SK-N-SH (cell line): ENCODE data around the gene GRK5. TPM values are rescaled to one million over a fixed set of nuclear protein-coding genes. Genes with fewer than 3 reads are reported as not detected.

ENCODE experiments used
- CTCF ChIA-PET: fragments of 300-600, 350-600 bp; formaldehyde crosslinking; extraction: SDS; loops from one replicate; lab custom pipeline; 2021; lab: Yijun Ruan, JAX
- POLR2A ChIA-PET: fragments of 350-600 bp; sonication (Branson Sonifier 250); formaldehyde crosslinking; extraction: SDS; loops from one replicate; lab custom pipeline; 2020; ENCODE audit warnings: antibody characterized with exemption, inconsistent platforms; lab: Yijun Ruan, JAX
- DNase-seq: peaks from one replicate; pipeline ENCODE4 v3.0.0; 2012
- H2AFZ ChIP-seq: fragments of 200-600 bp; sonication (generic); 2 replicates; pipeline ENCODE4 v1.8.1; 2016; ENCODE audit warnings: antibody characterized with exemption, mild to moderate bottlenecking, low read depth
- H3F3A ChIP-seq: fragments of 200-600 bp; sonication (generic); replicated peaks from 2 replicates; pipeline ENCODE3; 2016; ENCODE audit warnings: antibody characterized with exemption, mild to moderate bottlenecking; ENCODE audit not compliant: insufficient read depth
- H3K27ac ChIP-seq, 2 experiments: fragments of 200-500 bp in 1 of 2; fragments of 200-600 bp in 1 of 2; sonication (Bioruptor generic) in 1 of 2; sonication (generic), shearing (Covaris generic) in 1 of 2; 2 replicates each; pipeline versions ENCODE4 v1.5.1 to v1.6.1; 2014 to 2016; ENCODE audit warnings: low read depth in 2 of 2, inconsistent platforms in 1 of 2, low read length in 1 of 2, mild to moderate bottlenecking in 1 of 2, mixed read lengths in 1 of 2
- H3K27me3 ChIP-seq: fragments of 200-600 bp; sonication (generic), shearing (Covaris generic); 2 replicates; pipeline ENCODE4 v1.6.1; 2016; ENCODE audit warnings: mixed run types; ENCODE audit not compliant: insufficient read depth
- H3K36me3 ChIP-seq, 2 experiments: fragments of 200-500 bp in 1 of 2; fragments of 200-600 bp in 1 of 2; sonication (Bioruptor generic) in 1 of 2; sonication (generic) in 1 of 2; replicated peaks in 1 of 2; 2 replicates each; pipeline versions ENCODE3 to v1.5.1; 2014 to 2016; ENCODE audit warnings: low read length in 1 of 2, mild to moderate bottlenecking in 1 of 2; ENCODE audit not compliant: insufficient read depth in 2 of 2, control insufficient read depth in 1 of 2
- H3K4me1 ChIP-seq, 2 experiments: fragments of 200-500 bp in 1 of 2; fragments of 200-600 bp in 1 of 2; sonication (Bioruptor generic) in 1 of 2; sonication (generic), shearing (Covaris generic) in 1 of 2; 2 replicates each; pipeline versions ENCODE4 v1.5.1 to v1.6.1; 2014 to 2016; ENCODE audit warnings: low read depth in 1 of 2, low read length in 1 of 2, mixed run types in 1 of 2; ENCODE audit not compliant: insufficient read depth in 2 of 2, control insufficient read depth in 1 of 2
- H3K4me2 ChIP-seq: fragments of 200-600 bp; sonication (generic), shearing (Covaris generic); 2 replicates; pipeline ENCODE4 v1.6.1; 2017; ENCODE audit warnings: mixed run types
- H3K4me3 ChIP-seq, 2 experiments: fragments of 200-500 bp in 1 of 2; fragments of 200-600 bp in 1 of 2; sonication (Bioruptor generic) in 1 of 2; sonication (generic), shearing (Covaris generic) in 1 of 2; 2 replicates each; pipeline versions ENCODE4 v1.5.1 to v1.8.1; 2014 to 2016; ENCODE audit warnings: low read depth in 2 of 2, inconsistent platforms in 1 of 2, low read length in 1 of 2, mild to moderate bottlenecking in 1 of 2, mixed read lengths in 1 of 2, moderate library complexity in 1 of 2
- H3K79me2 ChIP-seq: fragments of 200-600 bp; sonication (generic); 2 replicates; pipeline ENCODE4 v1.8.1; 2017; ENCODE audit warnings: mild to moderate bottlenecking; ENCODE audit not compliant: insufficient read depth
- H3K9ac ChIP-seq: fragments of 200-600 bp; sonication (generic); 2 replicates; pipeline ENCODE4 v1.6.1; 2017; ENCODE audit warnings: mixed run types
- H3K9me2 ChIP-seq: fragments of 200-600 bp; sonication (generic); 2 replicates; pipeline ENCODE4 v1.6.1; 2017; ENCODE audit warnings: mixed run types
- H3K9me3 ChIP-seq: fragments of 200-600 bp; sonication (generic); 2 replicates; pipeline ENCODE4 v1.6.1; 2017; ENCODE audit warnings: mixed run types, mild to moderate bottlenecking, moderate library complexity
- H4K20me1 ChIP-seq: fragments of 200-600 bp; sonication (generic); 2 replicates; pipeline ENCODE4 v1.6.1; 2017; ENCODE audit warnings: mild to moderate bottlenecking, mixed run types; ENCODE audit not compliant: insufficient read depth
- CTCF ChIP-seq: fragments of 200-600 bp; sonication (generic); IDR thresholded peaks from 2 replicates; pipeline ENCODE4 v1.6.1; 2017; ENCODE audit warnings: antibody characterized with exemption, mild to moderate bottlenecking, moderate library complexity
- ELF1 ChIP-seq: IDR thresholded peaks from 2 replicates; pipeline ENCODE4 v1.4.0; 2012
- FOSL2 ChIP-seq: IDR thresholded peaks from 2 replicates; pipeline ENCODE4 v1.4.0; 2012; ENCODE audit warnings: low read depth, mild to moderate bottlenecking, moderate library complexity, borderline replicate concordance
- FOXJ3 ChIP-seq: sonication (generic); formaldehyde crosslinking; IDR thresholded peaks from 2 replicates; pipeline ENCODE4 v1.5.1; 2020; ENCODE audit warnings: mild to moderate bottlenecking, missing genetic modification reagents
- FOXM1 ChIP-seq: IDR thresholded peaks from 2 replicates; pipeline ENCODE4 v1.4.0; 2012; ENCODE audit warnings: low read depth, mild to moderate bottlenecking
- MAX ChIP-seq: IDR thresholded peaks from 2 replicates; pipeline ENCODE4 v1.4.0; 2012; ENCODE audit warnings: low read depth
- NRF1 ChIP-seq: IDR thresholded peaks from 2 replicates; pipeline ENCODE4 v1.6.1; 2012; ENCODE audit warnings: low read depth, mild to moderate bottlenecking, low read length
- RAD21 ChIP-seq: IDR thresholded peaks from 2 replicates; pipeline ENCODE4 v1.6.1; 2012; ENCODE audit warnings: mild to moderate bottlenecking, low read length
- SMC3 ChIP-seq: IDR thresholded peaks from 2 replicates; pipeline ENCODE4 v1.6.1; 2012; ENCODE audit warnings: low read depth, low read length, improper control_type of control experiment
- TAF1 ChIP-seq: IDR thresholded peaks from 2 replicates; pipeline ENCODE4 v1.6.1; 2012; ENCODE audit warnings: low read depth, mild to moderate bottlenecking, low read length, moderate library complexity, borderline replicate concordance
- TCF12 ChIP-seq: IDR thresholded peaks from 2 replicates; pipeline ENCODE4 v1.4.0; 2012
- USF2 ChIP-seq: fragments of 150-350 bp; IDR thresholded peaks from 2 replicates; pipeline ENCODE4 v1.6.1; 2017; ENCODE audit warnings: antibody characterized with exemption, low read length, low read depth, borderline replicate concordance
- YY1 ChIP-seq: IDR thresholded peaks from 2 replicates; pipeline ENCODE4 v1.4.0; 2012; ENCODE audit warnings: low read depth, mild to moderate bottlenecking
- WGBS: methylation state at CpG from one replicate; pipeline ENCODE4 v1.1.6; 2017; ENCODE audit warnings: low lambda C conversion rate; 5-methylcytosine and 5-hydroxymethylcytosine counted together
- polyA plus RNA-seq, 3 experiments: library from polyadenylated mRNA; depleted of rRNA; stranded (reverse); fragments of >200 nt; gene quantifications; 2 replicates each; pipeline ENCODE4 v1.2.3, GENCODE V29; 2012

The GRK5 gene
- polyA plus RNA-seq, 1 of the 3 experiments (the other 2 are of a cell fraction), result 12.1 TPM

GRCh38 chr10:119174109-119174508 lies 33.3 kb upstream of the GRK5 start:
- 83% methylated on average over 2 of the region's 2 CpGs for WGBS
- H4K20me1 ChIP-seq, result no peaks in the 10 kb centered on the region
- H3K4me2 ChIP-seq, result no peak overlapping the region
- ChIA-PET POLR2A (no interaction called here), CTCF (no interaction called here)
- H3K36me3 ChIP-seq, result peaks cover 47 to 49% of the 10 kb centered on the region in 2 experiments
- H3K79me2 ChIP-seq, result peaks cover 50% of the 10 kb centered on the region
- H3F3A ChIP-seq, result no peaks in the 10 kb centered on the region
- H3K9me2 ChIP-seq, result no peaks in the 10 kb centered on the region
- H3K4me3 ChIP-seq, result no peak overlapping the region
- no peak for TF ChIP-seq USF2
- no peak for TF ChIP-seq YY1
- TF ChIP-seq RAD21, result no peak
- TF ChIP-seq FOXJ3, result no peak
- no peak for TF ChIP-seq ELF1
- no peak for TF ChIP-seq NRF1
- no peak for TF ChIP-seq TAF1
- TF ChIP-seq CTCF, result no peak
- no peak for TF ChIP-seq FOSL2
- no peak for TF ChIP-seq TCF12
- no peak for TF ChIP-seq MAX
- no peak for TF ChIP-seq SMC3
- TF ChIP-seq FOXM1, result no peak
- no peak for DNase-seq
- H3K9me3 ChIP-seq, result no peaks in the 10 kb centered on the region
- peaks cover 8 to 15% of the 10 kb centered on the region in 2 experiments; a peak in 3 of 4 replicates for H3K4me1 ChIP-seq
- H3K27me3 ChIP-seq, result no peaks in the 10 kb centered on the region
- H3K27ac ChIP-seq, result no peak overlapping the region
- H3K9ac ChIP-seq, result no peak overlapping the region
- H2AFZ ChIP-seq, result no peak overlapping the region

- Histone ChIP-seq H3K27me3 (no peaks in the 10 kb centered on the region), H3K79me2 (peaks cover 50% of the 10 kb centered on the region), H3K27ac (no peak overlapping the region), H3K4me3 (no peak overlapping the region), H3K36me3 (peaks cover 35 to 39% of the 10 kb centered on the region in 2 experiments), H3K4me1 (peaks cover 8 to 18% of the 10 kb centered on the region in 2 experiments; a peak in 3 of 4 replicates), H3K9ac (no peak overlapping the region), H2AFZ (no peak overlapping the region), H3K4me2 (no peak overlapping the region), H4K20me1 (no peaks in the 10 kb centered on the region), H3K9me2 (no peaks in the 10 kb centered on the region), H3K9me3 (no peaks in the 10 kb centered on the region), H3F3A (no peaks in the 10 kb centered on the region)
- DNase-seq, result no peak
- WGBS, result 95% methylated on average over 6 of the region's 6 CpGs
- ChIA-PET POLR2A (interaction anchor here (1.0 kb wide), 1 partner anchor 11 kb away, joined by 5 read pairs; the partner anchor contains the start of gene SFXN4), CTCF (interaction anchor here (1.5 kb wide), 1 partner anchor 23 kb away, joined by 7 read pairs; no protein-coding TSS in a partner anchor)
- TF ChIP-seq MAX (no peak), FOSL2 (no peak)
These were observed 31.2 kb upstream of the GRK5 start for GRCh38 chr10:119176166-119176565.
